Stimulated activated CD4-positive, alpha-beta T cell treated with anti-CD3 and anti-CD28 coated beads, Interleukin-12 subunit alpha, Interleukin-12 subunit beta, amount 100 ng/mL, for 4 hours (primary cell): ENCODE measurements around the gene CLDN9.

Source experiments
- DNase-seq: peaks from one replicate; pipeline ENCODE4 v3.0.0-alpha.2; 2020

The CLDN9 gene, protein sequence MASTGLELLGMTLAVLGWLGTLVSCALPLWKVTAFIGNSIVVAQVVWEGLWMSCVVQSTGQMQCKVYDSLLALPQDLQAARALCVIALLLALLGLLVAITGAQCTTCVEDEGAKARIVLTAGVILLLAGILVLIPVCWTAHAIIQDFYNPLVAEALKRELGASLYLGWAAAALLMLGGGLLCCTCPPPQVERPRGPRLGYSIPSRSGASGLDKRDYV

DNA sequence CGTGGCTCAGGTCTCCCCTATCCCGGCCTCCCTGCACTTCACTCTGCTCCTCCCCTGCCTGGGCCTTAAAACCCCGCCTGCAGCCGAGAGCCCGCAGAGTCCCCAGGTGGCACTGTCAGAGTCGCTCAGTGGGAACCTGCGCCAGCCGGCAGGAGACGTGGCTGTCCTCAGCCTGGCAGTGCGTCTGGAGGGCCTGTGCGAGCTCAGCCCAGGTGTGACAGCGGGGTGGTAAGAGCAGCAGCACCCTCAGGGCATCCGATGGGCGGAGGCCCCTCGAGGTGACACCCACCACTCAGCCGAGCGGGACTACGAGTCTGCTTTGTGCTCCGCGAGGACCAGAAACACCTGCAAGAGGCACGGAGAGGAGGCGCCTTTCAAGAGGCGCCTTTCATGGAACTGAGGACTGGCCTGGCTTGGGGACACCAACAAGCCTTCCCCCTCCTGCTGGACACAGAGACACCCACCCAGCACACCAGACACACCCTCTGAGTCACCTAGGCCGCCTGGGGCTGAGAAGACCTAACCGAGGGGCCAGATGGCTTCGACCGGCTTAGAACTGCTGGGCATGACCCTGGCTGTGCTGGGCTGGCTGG is at the start of gene CLDN9:
Gene CLDN9, plus strand, starts transcription at position 96 of the 593 bp plus-strand sequence. Its CDS starts 440 bp downstream, at position 536.
- DNase-seq = no peak

DNA sequence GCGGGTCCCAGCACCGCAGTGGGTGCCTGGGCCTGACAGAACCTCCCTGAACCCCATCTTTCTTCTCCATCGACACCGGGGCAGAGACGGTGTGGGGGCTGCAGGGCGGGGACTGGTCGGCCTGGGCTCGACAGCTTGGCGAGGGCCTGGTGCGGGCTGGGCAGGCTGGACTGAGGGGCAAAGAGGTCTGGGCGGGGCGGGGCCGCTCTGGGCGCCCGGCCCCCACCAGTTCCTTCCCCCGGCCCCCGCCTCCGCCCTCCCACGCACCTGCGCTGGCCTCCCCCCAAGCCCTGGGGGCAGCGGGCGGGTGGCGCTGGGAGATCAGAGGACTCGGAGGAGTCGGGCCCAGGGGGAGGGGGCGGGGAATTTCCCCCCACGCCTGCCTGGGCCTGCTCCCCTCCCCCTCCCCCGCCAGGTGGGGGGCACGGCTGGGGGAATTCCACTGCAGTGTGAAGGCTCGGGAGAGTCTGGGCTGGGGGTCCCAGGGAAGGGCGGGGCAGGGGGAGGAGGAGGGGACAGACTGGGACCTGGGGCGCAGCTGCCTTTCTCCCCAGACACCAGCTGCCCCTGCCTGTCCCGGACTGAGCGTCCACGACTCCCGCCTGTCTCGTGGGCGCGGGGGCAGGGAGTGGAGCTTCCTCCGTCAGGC is 49.5 kb upstream of the CLDN9 start:
- DNase-seq = peak; percentile 31

- peak; percentile 40 for DNase-seq
These were observed 48.8 kb upstream of the CLDN9 start, which contains the start of gene KREMEN2 for GRCh38 chr16:2963723-2964474. KREMEN2 (plus strand) TSS chr16:2964275; CDS start chr16:2964521, 246 bp downstream.

GRCh38 chr16:2964475-2965336 is 48.0 kb upstream of the CLDN9 start:
- peak; percentile 54 for DNase-seq

DNA sequence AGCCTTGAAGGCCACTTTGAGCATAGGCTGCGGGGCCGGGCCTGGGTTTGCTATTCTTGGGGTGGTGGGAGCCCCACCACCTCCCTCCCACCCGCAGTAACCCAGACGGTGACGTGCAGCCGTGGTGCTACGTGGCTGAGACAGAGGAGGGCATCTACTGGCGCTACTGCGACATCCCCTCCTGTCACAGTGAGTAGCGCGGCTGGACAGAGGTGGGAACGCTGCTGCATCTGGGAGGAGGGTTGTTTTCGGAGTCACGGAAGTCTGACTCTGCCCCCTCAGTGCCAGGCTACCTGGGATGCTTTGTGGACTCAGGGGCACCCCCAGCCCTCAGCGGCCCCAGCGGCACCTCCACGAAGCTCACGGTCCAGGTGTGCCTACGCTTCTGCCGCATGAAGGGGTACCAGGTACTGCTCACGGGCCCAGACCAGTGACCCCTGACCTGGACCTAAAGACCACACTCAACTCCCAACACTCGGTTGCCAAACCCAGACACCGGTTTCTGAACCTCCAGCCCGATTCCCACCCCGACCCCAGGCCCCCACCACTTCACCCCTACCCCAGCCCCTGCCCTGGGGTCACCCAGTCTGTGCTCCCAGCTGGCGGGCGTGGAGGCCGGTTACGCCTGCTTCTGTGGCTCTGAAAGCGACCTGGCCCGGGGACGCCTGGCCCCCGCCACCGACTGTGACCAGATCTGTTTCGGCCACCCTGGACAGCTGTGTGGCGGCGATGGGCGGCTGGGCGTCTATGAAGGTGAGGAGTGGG is 46.5 kb upstream of the CLDN9 start:
- DNase-seq = no peak

DNA sequence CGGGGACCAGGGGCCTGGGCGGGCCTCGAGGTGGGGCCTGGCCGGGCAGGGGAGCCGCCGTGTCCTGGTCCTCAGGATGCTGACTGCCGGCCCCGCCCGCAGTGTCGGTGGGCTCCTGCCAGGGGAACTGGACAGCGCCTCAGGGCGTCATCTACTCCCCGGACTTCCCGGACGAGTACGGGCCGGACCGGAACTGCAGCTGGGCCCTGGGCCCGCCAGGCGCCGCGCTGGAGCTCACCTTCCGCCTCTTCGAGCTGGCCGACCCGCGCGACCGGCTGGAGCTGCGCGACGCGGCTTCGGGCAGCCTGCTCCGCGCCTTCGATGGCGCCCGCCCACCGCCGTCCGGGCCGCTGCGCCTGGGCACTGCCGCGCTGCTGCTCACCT is 45.9 kb upstream of the CLDN9 start:
- no peak for DNase-seq

- no peak for DNase-seq
These were observed 45.5 kb upstream of the CLDN9 start for GRCh38 chr16:2967211-2967631.

GRCh38 chr16:2967721-2968161 is 45.0 kb upstream of the CLDN9 start:
- DNase-seq = no peak

GRCh38 chr16:2968368-2968737 is 44.4 kb upstream of the CLDN9 start:
- DNase-seq = no peak

DNA sequence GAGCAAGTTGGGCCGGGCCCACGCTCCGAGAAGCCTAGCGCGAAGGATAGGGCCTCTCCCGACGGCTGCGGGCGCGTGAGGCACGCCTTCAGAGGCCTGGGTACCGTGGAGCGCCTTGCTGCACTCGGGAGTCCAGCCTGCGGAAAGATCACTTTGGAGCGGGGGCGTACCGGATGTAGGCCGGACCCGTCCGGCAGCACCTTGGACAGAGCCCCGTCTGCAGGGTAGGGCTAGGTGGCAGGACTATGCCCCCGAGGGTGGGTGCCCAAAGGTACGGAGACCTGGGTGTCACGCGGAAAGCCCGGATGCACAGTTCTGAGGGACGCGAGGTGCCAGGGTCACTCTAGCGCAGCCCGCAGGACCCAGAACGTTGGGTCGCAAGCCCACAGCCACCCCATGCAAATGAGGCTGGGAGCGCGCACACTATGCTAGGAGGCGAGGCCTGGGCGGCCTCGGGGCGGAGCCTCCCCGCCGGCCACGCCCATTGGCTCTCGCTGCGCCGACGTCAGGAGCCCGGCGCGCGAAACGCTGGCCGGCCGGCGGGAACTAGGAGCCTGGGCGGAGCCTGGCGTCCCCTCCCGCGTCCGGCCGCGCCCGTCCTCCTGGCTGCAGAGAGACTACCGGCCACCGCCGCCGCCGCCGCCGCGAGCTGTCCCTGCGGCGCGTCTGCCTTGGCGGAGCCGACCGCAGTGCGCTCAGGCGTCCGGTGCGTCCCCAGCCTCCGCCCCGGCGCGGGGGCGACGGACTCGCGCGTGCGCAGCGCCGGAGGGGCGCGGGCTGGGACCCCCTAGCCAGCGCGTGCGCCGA is 43.8 kb upstream of the CLDN9 start, which contains the start of gene PAQR4:
Gene PAQR4, plus strand, starts transcription at position 611 of the 807 bp plus-strand sequence. CDS start 327 bp downstream, outside the sequence.
- peak; percentile 75 for DNase-seq

DNA sequence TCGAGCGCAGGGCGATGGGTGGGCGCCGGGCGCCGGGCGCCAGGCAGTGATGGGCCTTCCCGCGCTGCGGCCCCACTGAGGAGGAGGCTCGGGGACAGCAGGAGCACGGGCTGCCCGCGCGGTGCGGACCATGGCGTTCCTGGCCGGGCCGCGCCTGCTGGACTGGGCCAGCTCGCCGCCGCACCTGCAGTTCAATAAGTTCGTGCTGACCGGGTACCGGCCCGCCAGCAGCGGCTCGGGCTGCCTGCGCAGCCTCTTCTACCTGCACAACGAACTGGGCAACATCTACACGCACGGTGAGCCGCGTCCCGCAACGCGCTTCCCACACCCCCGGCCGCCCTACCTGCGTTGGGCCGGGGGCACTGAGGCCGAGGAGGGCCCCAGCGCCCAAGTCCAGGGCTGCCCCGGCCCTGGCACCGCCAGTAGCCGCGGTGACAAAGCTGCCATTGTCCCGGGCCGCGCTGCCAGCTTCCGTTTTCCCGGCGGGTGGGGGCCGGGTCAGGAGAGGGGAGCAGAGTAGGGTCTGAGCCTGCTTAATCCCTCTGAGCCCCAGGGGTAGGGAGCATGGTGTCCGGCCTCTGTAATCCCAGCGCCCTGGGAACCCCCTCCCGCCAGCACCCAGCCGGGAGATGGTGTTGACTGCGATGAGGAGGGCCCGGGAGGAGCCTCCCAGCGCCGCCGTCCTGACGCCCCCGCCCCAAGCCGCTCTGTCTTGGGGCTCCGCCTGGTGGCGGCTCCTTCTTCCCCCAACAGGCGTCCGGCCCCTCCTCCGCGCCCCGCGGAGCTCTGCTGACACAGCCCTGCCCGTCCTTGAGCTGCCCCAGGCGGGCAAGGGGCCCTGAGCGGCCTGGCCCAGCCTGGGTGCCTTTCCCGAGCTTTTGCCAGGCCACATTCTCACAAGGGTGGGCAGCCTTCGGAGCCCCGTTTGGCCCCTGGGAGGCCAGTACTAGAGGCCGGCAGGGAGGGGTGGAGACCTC is 42.9 kb upstream of the CLDN9 start:
- DNase-seq = peak; percentile 69

DNA sequence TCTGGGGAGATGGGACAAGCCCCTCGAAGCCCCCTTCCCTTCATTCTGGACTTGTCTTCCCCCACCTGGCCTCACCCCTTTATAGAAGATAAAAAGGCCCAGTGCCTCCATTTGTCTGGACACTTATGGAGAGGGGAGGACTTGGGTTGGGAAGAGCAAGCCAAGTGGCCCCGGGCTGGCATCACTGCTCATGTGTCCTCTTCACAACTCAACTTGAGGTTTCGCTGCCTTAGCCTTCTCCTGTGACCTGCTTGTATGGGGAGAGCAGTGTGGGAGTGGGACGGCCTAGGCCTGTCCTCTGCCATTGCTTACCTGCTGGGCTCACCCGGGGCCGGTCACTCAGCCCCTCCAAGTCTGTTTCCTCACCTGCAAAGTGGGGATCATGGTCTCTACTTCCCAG is 42.2 kb upstream of the CLDN9 start:
- DNase-seq = no peak

- DNase-seq = no peak
These were observed 41.4 kb upstream of the CLDN9 start for GRCh38 chr16:2971134-2971984.

GRCh38 chr16:2971985-2972784 is 40.5 kb upstream of the CLDN9 start:
- DNase-seq = no peak

DNA sequence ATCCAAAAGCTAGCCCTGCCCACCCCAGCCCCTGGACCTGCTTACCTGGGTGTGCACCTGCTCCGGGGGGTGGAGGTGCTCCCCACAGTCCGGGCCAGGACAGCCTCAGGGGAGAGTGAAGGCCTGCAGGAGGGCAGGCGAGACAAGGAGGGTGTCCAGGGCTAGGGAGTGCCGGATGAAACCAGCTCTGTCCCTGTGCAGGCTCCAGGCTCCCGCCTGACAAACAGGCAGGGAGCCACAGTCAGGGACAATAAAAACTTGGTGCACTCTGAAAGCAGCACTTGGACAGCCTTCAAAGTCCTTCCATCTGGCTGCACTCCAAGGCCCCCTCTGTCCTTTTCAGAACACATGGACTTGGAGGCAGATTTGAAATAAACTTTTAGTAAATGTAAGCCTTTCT is 39.6 kb upstream of the CLDN9 start:
- no peak for DNase-seq

GRCh38 chr16:2973605-2974318 is 39.0 kb upstream of the CLDN9 start:
- no peak for DNase-seq
